ENCODE data around the gene KMT2C. TPM values are rescaled to one million over a fixed set of nuclear protein-coding genes. Genes with fewer than 3 reads are reported as not detected.

The KMT2C gene
- total RNA-seq, 3 donors from 2014 or later: 73.6 to 112 (median 85.5) TPM

DNA sequence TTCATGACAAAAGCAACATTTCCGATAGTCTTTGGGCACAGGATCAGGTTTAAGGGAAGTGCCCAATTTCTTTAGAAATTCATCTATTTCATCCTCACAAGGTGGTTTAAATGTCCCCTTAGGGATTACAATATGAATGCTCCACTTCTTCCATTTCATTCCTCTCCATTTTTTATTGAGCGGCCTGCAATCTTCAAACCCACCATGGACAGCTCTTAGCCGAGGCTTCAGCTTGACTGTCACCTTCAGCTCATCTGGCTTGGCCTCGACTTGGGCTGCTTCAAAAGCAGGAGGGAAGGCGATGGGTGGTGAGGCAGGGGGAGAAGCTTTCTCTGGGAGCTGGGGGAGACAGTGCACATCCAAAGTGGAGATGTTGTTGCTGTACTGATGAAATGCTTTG, 287.1 kb downstream of the KMT2C start:
- Histone ChIP-seq H3K27me3 (no peaks in the 10 kb centered on the region), H3K27ac (no peak overlapping the region), H3K4me3 (no peak overlapping the region), H3K4me1 (no peaks in the 10 kb centered on the region), H3K36me3 (peaks cover 19% of the 10 kb centered on the region), H3K9me3 (no peaks in the 10 kb centered on the region)
- intact Hi-C loops (cut with DNase I; ENCODE audit: low total_unique reads): no loop called here
- no peak for DNase-seq (ENCODE audit: low spot score in 2 of 2)
- no peak for TF ChIP-seq POLR2A (IDR thresholded peaks at IDR 0.05)
- TF ChIP-seq POLR2AphosphoS5 (IDR thresholded peaks at IDR 0.05): no peak
- TF ChIP-seq, protein P1, sequence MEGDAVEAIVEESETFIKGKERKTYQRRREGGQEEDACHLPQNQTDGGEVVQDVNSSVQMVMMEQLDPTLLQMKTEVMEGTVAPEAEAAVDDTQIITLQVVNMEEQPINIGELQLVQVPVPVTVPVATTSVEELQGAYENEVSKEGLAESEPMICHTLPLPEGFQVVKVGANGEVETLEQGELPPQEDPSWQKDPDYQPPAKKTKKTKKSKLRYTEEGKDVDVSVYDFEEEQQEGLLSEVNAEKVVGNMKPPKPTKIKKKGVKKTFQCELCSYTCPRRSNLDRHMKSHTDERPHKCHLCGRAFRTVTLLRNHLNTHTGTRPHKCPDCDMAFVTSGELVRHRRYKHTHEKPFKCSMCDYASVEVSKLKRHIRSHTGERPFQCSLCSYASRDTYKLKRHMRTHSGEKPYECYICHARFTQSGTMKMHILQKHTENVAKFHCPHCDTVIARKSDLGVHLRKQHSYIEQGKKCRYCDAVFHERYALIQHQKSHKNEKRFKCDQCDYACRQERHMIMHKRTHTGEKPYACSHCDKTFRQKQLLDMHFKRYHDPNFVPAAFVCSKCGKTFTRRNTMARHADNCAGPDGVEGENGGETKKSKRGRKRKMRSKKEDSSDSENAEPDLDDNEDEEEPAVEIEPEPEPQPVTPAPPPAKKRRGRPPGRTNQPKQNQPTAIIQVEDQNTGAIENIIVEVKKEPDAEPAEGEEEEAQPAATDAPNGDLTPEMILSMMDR (IDR thresholded peaks at IDR 0.05): no peak

DNA sequence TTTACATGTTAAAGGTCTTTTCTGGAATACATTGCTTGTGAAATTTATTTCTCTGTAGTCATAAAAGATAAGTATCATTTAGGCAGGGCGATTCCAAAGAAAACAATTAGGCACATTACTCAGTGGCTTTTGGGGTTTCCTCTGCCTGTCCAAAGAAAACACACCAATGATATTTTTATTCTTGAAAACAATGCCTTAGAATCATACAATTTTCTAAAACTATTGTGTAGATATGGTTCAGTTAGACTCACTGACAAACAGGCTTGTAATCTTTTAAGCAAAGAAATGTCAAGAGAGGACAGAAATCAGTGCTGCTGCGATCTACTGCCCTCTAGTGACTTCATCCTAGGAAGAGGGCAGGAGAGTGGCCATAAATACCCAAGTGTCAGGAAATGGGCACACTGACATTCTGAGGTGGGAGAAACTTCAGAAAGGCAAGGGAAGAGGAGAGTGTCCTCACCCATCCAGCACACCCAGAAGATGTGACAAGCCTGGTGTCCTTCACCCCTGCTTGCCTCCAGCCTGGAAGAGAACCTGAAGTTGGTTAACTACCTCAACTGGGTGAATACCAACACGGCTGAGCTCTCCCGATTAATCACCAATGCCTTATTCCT, 289.8 kb downstream of the KMT2C start:
- intact Hi-C loops (cut with DNase I; ENCODE audit: low total_unique reads): no loop called here
- no peaks in the 10 kb centered on the region for H3K4me1 ChIP-seq
- no peak for DNase-seq (ENCODE audit: low spot score in 2 of 2)
- H3K36me3 ChIP-seq: peaks cover 15% of the 10 kb centered on the region
- H3K9me3 ChIP-seq: no peaks in the 10 kb centered on the region
- peak overlapping the region in 1 of 2 donors; percentile 50 for H3K27ac ChIP-seq
- no peaks in the 10 kb centered on the region for H3K27me3 ChIP-seq
- no peak overlapping the region for H3K4me3 ChIP-seq
- TF ChIP-seq POLR2AphosphoS5 (IDR thresholded peaks at IDR 0.05) (peak in 1 of 3 donors; percentile 28), POLR2A (IDR thresholded peaks at IDR 0.05) (no peak)
- TF ChIP-seq, protein P1 (IDR thresholded peaks at IDR 0.05): peak in 2 of 3 donors; percentile 38 to 40

DNA sequence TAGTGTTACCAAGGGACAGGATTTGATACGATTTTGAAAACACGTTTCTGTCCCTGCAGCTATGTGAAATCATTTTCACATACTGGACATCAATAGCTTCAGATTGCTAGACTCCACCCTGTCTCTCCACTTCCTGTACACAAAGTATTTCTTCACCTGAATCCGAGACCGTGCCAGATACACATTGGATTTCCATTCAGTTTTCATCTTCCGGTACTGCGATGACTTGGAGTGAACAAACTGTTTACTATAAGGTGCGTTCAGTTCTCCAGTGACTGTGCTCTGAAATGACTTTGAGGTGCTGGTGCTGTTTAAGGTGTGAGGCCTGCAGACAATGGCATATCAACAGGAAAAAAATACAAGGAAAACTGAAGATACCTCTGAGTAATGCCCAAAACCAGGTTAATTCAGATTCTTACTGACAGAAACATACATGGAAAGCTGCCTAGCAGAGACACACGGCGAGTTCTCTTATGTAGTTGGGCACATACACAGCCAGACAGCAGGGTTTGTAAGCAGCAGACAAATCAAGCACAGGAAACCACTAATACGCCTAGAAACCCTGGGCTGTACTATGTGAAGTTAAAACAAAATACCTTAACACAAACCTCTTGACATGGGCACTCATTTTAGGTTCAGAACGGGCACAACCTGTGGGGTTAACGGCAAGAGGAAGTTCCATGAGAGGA, 291.1 kb downstream of the KMT2C start:
- H3K27ac ChIP-seq: peak overlapping the region in 1 of 2 donors; percentile 8
- no peak overlapping the region for H3K4me3 ChIP-seq
- intact Hi-C loops (cut with DNase I; ENCODE audit: low total_unique reads): loop anchor here (5.0 kb wide), 1 partner anchor 1207 kb away; no protein-coding TSS in a partner anchor
- no peaks in the 10 kb centered on the region for H3K4me1 ChIP-seq
- H3K9me3 ChIP-seq: no peaks in the 10 kb centered on the region
- TF ChIP-seq POLR2AphosphoS5 (IDR thresholded peaks at IDR 0.05): no peak
- H3K27me3 ChIP-seq: no peaks in the 10 kb centered on the region
- no peak for DNase-seq (ENCODE audit: low spot score in 2 of 2)
- H3K36me3 ChIP-seq: peaks cover 12% of the 10 kb centered on the region

DNA sequence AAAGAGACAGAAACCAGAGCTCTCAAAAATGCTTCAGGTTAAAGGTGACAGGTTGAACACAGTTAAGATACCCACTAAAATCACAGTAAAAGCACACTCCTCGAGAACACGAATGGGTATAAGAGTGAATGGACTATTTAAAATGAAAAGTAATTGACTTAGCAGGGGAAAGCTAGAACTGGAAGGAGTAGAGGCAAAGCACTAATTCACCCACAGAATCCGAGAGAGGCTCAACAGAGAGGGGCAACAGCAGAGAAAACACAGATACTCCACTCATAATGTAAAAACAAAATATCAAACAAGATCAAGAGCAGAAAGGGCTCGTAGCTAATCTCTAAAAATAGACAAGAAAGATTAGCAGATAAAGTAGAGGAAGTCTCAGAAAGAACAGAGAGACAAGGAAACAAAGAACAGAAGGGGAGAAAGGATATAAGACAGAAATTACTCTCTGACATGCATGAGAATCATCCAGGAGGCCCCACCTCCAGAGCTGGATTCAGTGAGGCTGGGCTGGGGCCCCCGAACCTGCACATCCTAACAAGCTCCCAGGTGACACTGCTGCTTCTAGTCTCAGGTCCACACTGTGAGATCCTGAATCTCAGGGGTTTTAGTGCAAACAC, 292.7 kb downstream of the KMT2C start:
- H3K27ac ChIP-seq: no peak overlapping the region
- intact Hi-C loops (cut with DNase I; ENCODE audit: low total_unique reads): loop anchor here (5.0 kb wide), 1 partner anchor 1206 kb away; no protein-coding TSS in a partner anchor
- no peak for DNase-seq (ENCODE audit: low spot score in 2 of 2)
- no peaks in the 10 kb centered on the region for H3K4me1 ChIP-seq
- no peak overlapping the region for H3K4me3 ChIP-seq
- H3K36me3 ChIP-seq: peaks cover 4% of the 10 kb centered on the region
- H3K9me3 ChIP-seq: no peaks in the 10 kb centered on the region
- H3K27me3 ChIP-seq: no peaks in the 10 kb centered on the region
- TF ChIP-seq POLR2A (IDR thresholded peaks at IDR 0.05) (no peak), POLR2AphosphoS5 (IDR thresholded peaks at IDR 0.05) (no peak)
- TF ChIP-seq, protein P1 (IDR thresholded peaks at IDR 0.05): no peak

DNA sequence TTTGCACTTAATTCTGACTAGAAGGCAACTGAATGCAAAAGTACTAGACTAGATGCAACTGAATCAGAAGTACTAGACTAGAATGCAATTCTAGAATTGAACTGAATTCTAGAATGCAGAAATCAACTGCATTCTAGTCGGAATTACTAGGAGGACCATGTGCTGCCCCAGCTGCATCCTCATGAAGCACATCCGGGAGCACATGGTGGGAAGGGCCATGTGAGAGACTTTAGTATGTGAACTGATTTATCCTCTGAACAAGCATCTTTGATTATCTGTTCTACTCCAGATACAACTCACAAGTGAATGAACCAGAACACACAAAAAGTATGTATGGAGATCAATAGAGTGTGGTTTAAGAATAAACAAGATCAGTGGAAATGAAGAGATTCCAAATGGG, 295.2 kb downstream of the KMT2C start:
- TF ChIP-seq POLR2AphosphoS5 (IDR thresholded peaks at IDR 0.05) (no peak), POLR2A (IDR thresholded peaks at IDR 0.05) (no peak)
- TF ChIP-seq, protein P1 (IDR thresholded peaks at IDR 0.05): no peak
- no peak overlapping the region for H3K27ac ChIP-seq
- no peaks in the 10 kb centered on the region for H3K36me3 ChIP-seq
- H3K4me1 ChIP-seq: no peaks in the 10 kb centered on the region
- no peaks in the 10 kb centered on the region for H3K9me3 ChIP-seq
- no peaks in the 10 kb centered on the region for H3K27me3 ChIP-seq
- no peak for DNase-seq (ENCODE audit: low spot score in 2 of 2)
- no peak overlapping the region for H3K4me3 ChIP-seq
- intact Hi-C loops (cut with DNase I; ENCODE audit: low total_unique reads): loop anchor here (5.0 kb wide), 1 partner anchor 1203 kb away; no protein-coding TSS in a partner anchor
